H9 (cell line): Measurements from ENCODE around the gene OR2F2. TPM values are rescaled to one million over a fixed set of nuclear protein-coding genes. Genes with fewer than 3 reads are reported as not detected.

ENCODE experiments used
- DNase-seq: peaks from one replicate; pipeline ENCODE4 v3.0.0-alpha.2; 2017
- H2AFZ ChIP-seq: one replicate; pipeline ENCODE4 v1.6.1; 2013; ENCODE audit warnings: mild to moderate bottlenecking, low read length, control low read depth, moderate library complexity
- H2AK5ac ChIP-seq: 2 replicates; pipeline ENCODE4 v1.6.1; 2013; ENCODE audit warnings: low read length, control low read depth, mixed read lengths; ENCODE audit not compliant: insufficient read length
- H2BK120ac ChIP-seq: one replicate; pipeline ENCODE4 v1.6.1; 2013; ENCODE audit warnings: low read depth, mild to moderate bottlenecking, low read length, control low read depth, inconsistent platforms; ENCODE audit not compliant: poor library complexity, severe bottlenecking
- H2BK12ac ChIP-seq: 2 replicates; pipeline ENCODE4 v1.6.1; 2013; ENCODE audit warnings: low read length, control low read depth, mixed read lengths, low read depth; ENCODE audit not compliant: insufficient read length
- H2BK15ac ChIP-seq: 2 replicates; pipeline ENCODE4 v1.6.1; 2013; ENCODE audit warnings: low read depth, low read length, control low read depth
- H2BK20ac ChIP-seq: one replicate; pipeline ENCODE4 v1.6.1; 2013; ENCODE audit warnings: low read depth, mild to moderate bottlenecking, low read length, control low read depth, inconsistent platforms; ENCODE audit not compliant: poor library complexity, severe bottlenecking
- H2BK5ac ChIP-seq: 2 replicates; pipeline ENCODE4 v1.6.1; 2013; ENCODE audit warnings: low read length, control low read depth, mixed read lengths; ENCODE audit not compliant: insufficient read length
- H3K14ac ChIP-seq: 2 replicates; pipeline ENCODE4 v1.6.1; 2013; ENCODE audit warnings: low read length, control low read depth; ENCODE audit not compliant: insufficient read depth
- H3K18ac ChIP-seq: 2 replicates; pipeline ENCODE4 v1.6.1; 2013; ENCODE audit warnings: low read depth, mild to moderate bottlenecking, mixed read lengths, low read length, control low read depth; ENCODE audit not compliant: insufficient read length
- H3K23ac ChIP-seq: 2 replicates; pipeline ENCODE4 v1.6.1; 2013; ENCODE audit warnings: low read length, control low read depth, mixed read lengths, low read depth; ENCODE audit not compliant: insufficient read length
- H3K23me2 ChIP-seq: 2 replicates; pipeline ENCODE4 v1.6.1; 2013; ENCODE audit warnings: low read depth, mild to moderate bottlenecking, mixed read lengths, low read length, control low read depth; ENCODE audit not compliant: insufficient read length, poor library complexity, severe bottlenecking
- H3K27ac ChIP-seq: 2 replicates; pipeline ENCODE4 v1.5.1; 2013; ENCODE audit warnings: low read length, control low read depth, mixed read lengths, low read depth; ENCODE audit not compliant: insufficient read length
- H3K27me3 ChIP-seq: 2 replicates; pipeline ENCODE4 v1.6.1; 2013; ENCODE audit warnings: low read length, control low read depth, inconsistent platforms; ENCODE audit not compliant: insufficient read depth
- H3K4ac ChIP-seq: 2 replicates; pipeline ENCODE4 v1.6.1; 2013; ENCODE audit warnings: low read depth, mild to moderate bottlenecking, control low read depth, inconsistent platforms, low read length, moderate library complexity
- H3K4me1 ChIP-seq: 2 replicates; pipeline ENCODE4 v1.6.1; 2013; ENCODE audit warnings: low read length, control low read depth, inconsistent platforms; ENCODE audit not compliant: insufficient read depth
- H3K4me2 ChIP-seq: 2 replicates; pipeline ENCODE4 v1.6.1; 2013; ENCODE audit warnings: low read length, control low read depth, mixed read lengths; ENCODE audit not compliant: insufficient read length, insufficient read depth
- H3K56ac ChIP-seq: 2 replicates; pipeline ENCODE4 v1.6.1; 2013; ENCODE audit warnings: low read depth, mild to moderate bottlenecking, mixed read lengths, low read length, control low read depth; ENCODE audit not compliant: insufficient read length
- H3K79me1 ChIP-seq: 2 replicates; pipeline ENCODE4 v1.6.1; 2013; ENCODE audit warnings: low read depth, mild to moderate bottlenecking, moderate library complexity, low read length, control low read depth, inconsistent platforms; ENCODE audit not compliant: insufficient read depth, poor library complexity, severe bottlenecking
- H3K79me2 ChIP-seq: 2 replicates; pipeline ENCODE4 v1.6.1; 2013; ENCODE audit warnings: low read length, control low read depth, inconsistent platforms; ENCODE audit not compliant: insufficient read depth
- H3K9ac ChIP-seq: 2 replicates; pipeline ENCODE4 v1.6.1; 2013; ENCODE audit warnings: low read length, control low read depth, mixed read lengths; ENCODE audit not compliant: insufficient read length; ENCODE audit errors: extremely low read depth
- H3K9me3 ChIP-seq: one replicate; pipeline ENCODE4 v1.6.1; 2013; ENCODE audit warnings: low read depth, low read length, inconsistent platforms; ENCODE audit not compliant: control insufficient read depth
- H3T11ph ChIP-seq: one replicate; pipeline ENCODE4 v1.6.1; 2013; ENCODE audit warnings: mild to moderate bottlenecking, low read length, control low read depth, inconsistent platforms
- H4K20me1 ChIP-seq: one replicate; pipeline ENCODE4 v1.6.1; 2013; ENCODE audit not compliant: control insufficient read depth, insufficient read length, insufficient read depth
- H4K5ac ChIP-seq: 2 replicates; pipeline ENCODE4 v1.6.1; 2013; ENCODE audit warnings: low read depth, mild to moderate bottlenecking, mixed read lengths, low read length, control low read depth; ENCODE audit not compliant: insufficient read length
- H4K8ac ChIP-seq: replicated peaks from 2 replicates; pipeline ENCODE4 v1.6.1; 2013; ENCODE audit warnings: low read length, control low read depth, mixed read lengths, low read depth; ENCODE audit not compliant: insufficient read length
- H4K91ac ChIP-seq: 2 replicates; pipeline ENCODE4 v1.6.1; 2013; ENCODE audit warnings: low read depth, mild to moderate bottlenecking, moderate library complexity, mixed read lengths, low read length, control low read depth; ENCODE audit not compliant: insufficient read length
- H3K27ac Mint-ChIP-seq, 3 experiments: 2 replicates in 2 of 3; 3 replicates in 1 of 3; pipeline ENCODE4 v1.8.0; 2020 to 2021; ENCODE audit warnings: mixed read lengths in 3 of 3, mild to moderate bottlenecking in 1 of 3, moderate library complexity in 1 of 3
- H3K27me3 Mint-ChIP-seq: 2 replicates; pipeline ENCODE4 v1.8.0; 2021; ENCODE audit warnings: low read depth, mild to moderate bottlenecking, moderate library complexity, mixed read lengths
- H3K36me3 Mint-ChIP-seq, 3 experiments: 2 replicates in 2 of 3; 3 replicates in 1 of 3; pipeline ENCODE4 v1.8.0; 2020 to 2021; ENCODE audit warnings: low read depth in 3 of 3, mixed read lengths in 3 of 3; ENCODE audit not compliant: insufficient read depth in 1 of 3
- H3K4me1 Mint-ChIP-seq, 2 experiments: 2 replicates each; pipeline ENCODE4 v1.8.0; 2020; ENCODE audit warnings: mixed read lengths in 2 of 2
- H3K4me3 Mint-ChIP-seq, 2 experiments: 2 replicates in 1 of 2; 3 replicates in 1 of 2; pipeline ENCODE4 v1.8.0; 2020 to 2021; ENCODE audit warnings: mild to moderate bottlenecking in 2 of 2, mixed read lengths in 2 of 2, moderate library complexity in 1 of 2
- H3K9me3 Mint-ChIP-seq, 2 experiments: 2 replicates in 1 of 2; 3 replicates in 1 of 2; pipeline ENCODE4 v1.8.0; 2020; ENCODE audit warnings: mild to moderate bottlenecking in 2 of 2, mixed read lengths in 2 of 2, moderate library complexity in 1 of 2
- CTCF ChIP-seq: fragments of 200-600 bp; sonication (generic); conservative IDR thresholded peaks from 3 replicates; pipeline ENCODE4 v1.8.0; 2021; ENCODE audit warnings: antibody characterized with exemption, mild to moderate bottlenecking
- WGBS: extraction: QIAGEN DNeasy Blood & Tissue Kit; methylation state at CpG from one replicate; pipeline ENCODE4 v1.1.7; 2013; ENCODE audit warnings: missing lambda C conversion rate, low lambda C conversion rate, mixed read lengths; ENCODE audit not compliant: insufficient read length; ENCODE audit errors: extremely low coverage; 5-methylcytosine and 5-hydroxymethylcytosine counted together
- total RNA-seq: library from RNA; stranded (reverse); gene quantifications from 2 replicates; pipeline ENCODE4 v1.2.1, GENCODE V29; 2021

The OR2F2 gene
- total RNA-seq, 1 experiment from 2014 or later = not detected

- Histone ChIP-seq H3K4me2 (no peak overlapping the region), H3K27me3 (no peaks in the 10 kb centered on the region), H2AK5ac (no peak overlapping the region), H2BK15ac (no peak overlapping the region), H4K8ac (no peak overlapping the region), H2BK20ac (no peak overlapping the region), H3K79me2 (no peaks in the 10 kb centered on the region), H2BK5ac (no peak overlapping the region), H4K91ac (no peak overlapping the region), H3K4me1 (no peaks in the 10 kb centered on the region), H3K56ac (no peak overlapping the region), H2AFZ (no peak overlapping the region), H3K9ac (no peak overlapping the region), H3K9me3 (no peaks in the 10 kb centered on the region), H3K23me2 (no peaks in the 10 kb centered on the region), H3K23ac (no peak overlapping the region), H3K14ac (no peak overlapping the region), H3K79me1 (no peaks in the 10 kb centered on the region), H2BK12ac (no peak overlapping the region), H3K18ac (no peak overlapping the region), H3K27ac (no peak overlapping the region), H4K5ac (no peak overlapping the region), H4K20me1 (no peaks in the 10 kb centered on the region), H3K4ac (no peak overlapping the region), H3T11ph (no peak overlapping the region), H2BK120ac (no peak overlapping the region)
- no CpG with 5 or more reads among the region's 3 CpGs for WGBS
- no peak for DNase-seq
- Mint-ChIP-seq H3K9me3 (no peaks in the 10 kb centered on the region), H3K36me3 (no peaks in the 10 kb centered on the region; a peak in 1 of 7 replicates), H3K27me3 (no peaks in the 10 kb centered on the region; the same call in none of the 2 replicates), H3K27ac (no peak overlapping the region), H3K4me1 (peaks cover 14 to 16% of the 10 kb centered on the region in 2 experiments), H3K4me3 (no peak overlapping the region)
- TF ChIP-seq CTCF = no peak
Measured at GRCh38 chr7:143958781-143959180, 23.7 kb downstream of the OR2F2 start.
